ENCODE measurements around the gene KCNJ9. TPM values are rescaled to one million over a fixed set of nuclear protein-coding genes. Genes with fewer than 3 reads are reported as not detected.

Gene KCNJ9
- total and polyA plus RNA-seq, 5 donors, result not detected

DNA sequence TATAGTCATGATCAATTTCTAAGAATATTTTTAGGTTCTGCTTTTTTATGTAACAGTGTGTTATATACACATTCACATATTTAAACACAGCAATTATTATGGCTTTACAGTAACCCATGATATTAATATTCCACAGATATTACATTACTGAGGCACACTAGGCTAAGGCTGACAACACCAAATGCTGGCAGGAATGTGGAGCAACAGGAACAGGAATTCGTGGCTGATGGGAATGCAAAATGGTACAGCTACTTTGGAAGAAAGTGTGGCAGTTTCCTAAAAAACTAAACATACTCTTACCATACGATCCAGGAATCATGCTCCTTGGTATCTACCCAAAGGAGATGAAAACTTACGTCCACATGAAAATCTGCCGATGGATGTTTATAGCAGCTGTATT lies 1.9 kb upstream of the KCNJ9 start:
- ATAC-seq (no peak), DNase-seq (no peak)
- Histone ChIP-seq H3K9me3 (ENCODE audit: control insufficient read depth, low read length) (no peaks in the 10 kb centered on the region), H3K27ac (ENCODE audit: low read length) (no peak overlapping the region), H3K27me3 (ENCODE audit: control insufficient read depth, insufficient read depth) (no peaks in the 10 kb centered on the region), H3K4me1 (ENCODE audit: control insufficient read depth, insufficient read depth, low read length) (no peaks in the 10 kb centered on the region), H3K4me3 (ENCODE audit: low read length) (no peak overlapping the region)
- WGBS, result 73% methylated on average over 4 of the region's 4 CpGs
- intact Hi-C loops (cut with DNase I), result no loop called here

DNA sequence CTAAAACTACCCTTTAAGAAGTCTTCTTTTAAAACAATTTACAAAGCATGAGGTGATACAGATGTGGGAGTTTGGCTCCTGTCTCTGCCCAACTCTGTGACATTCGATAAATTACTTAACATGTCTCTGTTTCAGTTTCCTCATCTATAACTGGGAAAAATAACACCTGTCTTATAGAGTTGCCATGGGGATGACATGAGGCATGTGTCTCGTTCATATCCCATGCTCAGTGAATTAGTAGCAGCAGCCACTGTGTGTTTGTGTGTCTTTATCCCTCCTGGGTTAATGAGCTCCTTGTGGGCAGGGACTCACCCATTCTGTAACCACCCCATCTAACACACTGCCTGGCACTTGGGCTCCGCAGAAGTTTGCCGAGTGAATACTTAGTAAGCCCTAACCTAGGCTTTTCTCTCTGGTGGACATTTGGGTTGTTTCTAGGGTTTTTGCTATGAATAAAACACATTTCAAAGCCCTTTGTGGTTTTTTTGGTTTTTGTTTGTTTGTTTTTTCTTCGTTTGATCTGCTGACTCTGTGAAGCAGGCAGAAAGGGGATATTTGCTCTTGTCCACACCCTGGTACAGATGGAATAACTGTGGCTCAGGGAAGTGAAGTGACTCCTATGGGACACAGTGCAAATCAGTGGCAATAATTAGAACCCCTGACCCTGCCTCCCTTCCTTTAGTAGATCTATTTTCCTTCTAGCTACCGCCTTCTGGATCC lies 797 bp upstream of the KCNJ9 start:
- Histone ChIP-seq H3K9me3 (ENCODE audit: control insufficient read depth, low read length) (no peaks in the 10 kb centered on the region), H3K4me3 (ENCODE audit: low read length) (no peak overlapping the region), H3K27me3 (ENCODE audit: control insufficient read depth, insufficient read depth) (no peaks in the 10 kb centered on the region), H3K4me1 (ENCODE audit: control insufficient read depth, insufficient read depth, low read length) (no peaks in the 10 kb centered on the region), H3K27ac (ENCODE audit: low read length) (no peak overlapping the region)
- intact Hi-C loops (cut with DNase I), result loop anchor here in 1 of 4 donors (5.0 to 10.0 kb wide), 2 partner anchors 33 to 294 kb away; no protein-coding TSS in a partner anchor
- DNase-seq (no peak), ATAC-seq (no peak)
- WGBS, result 68% methylated on average over 6 of the region's 6 CpGs

DNA sequence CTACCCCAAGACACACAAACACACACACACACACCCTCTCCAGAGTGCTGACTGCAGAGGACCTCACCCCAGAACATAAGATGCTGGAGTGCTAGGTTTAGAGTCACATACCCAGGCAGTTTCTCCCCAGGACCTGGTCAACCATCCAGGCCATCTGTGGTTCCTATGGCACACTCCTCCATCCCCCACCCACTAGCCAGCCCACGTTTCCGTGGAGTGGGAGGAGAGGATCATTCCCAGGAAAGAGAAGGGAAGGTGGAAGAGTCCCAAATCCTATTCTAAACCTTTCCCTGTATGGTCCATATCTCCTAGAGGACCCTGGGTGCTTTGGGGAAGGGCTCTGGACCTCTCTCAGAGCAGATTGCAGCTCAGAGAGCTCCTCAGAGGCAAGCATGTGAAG lies 1.1 kb downstream of the KCNJ9 start:
- DNase-seq (no peak), ATAC-seq (no peak)
- no peaks in the 10 kb centered on the region for H3K9me3 ChIP-seq (ENCODE audit: control insufficient read depth, low read length)
- no peak overlapping the region for H3K27ac ChIP-seq (ENCODE audit: low read length)
- H3K4me1 ChIP-seq (ENCODE audit: control insufficient read depth, insufficient read depth, low read length), result no peaks in the 10 kb centered on the region
- 48% methylated on average over 2 of the region's 2 CpGs for WGBS
- no peaks in the 10 kb centered on the region for H3K27me3 ChIP-seq (ENCODE audit: control insufficient read depth, insufficient read depth)
- no peak overlapping the region for H3K4me3 ChIP-seq (ENCODE audit: low read length)
- intact Hi-C loops (cut with DNase I), result loop anchor here in 1 of 4 donors (5.0 to 10.0 kb wide), 2 partner anchors 35 to 292 kb away; no protein-coding TSS in a partner anchor

DNA sequence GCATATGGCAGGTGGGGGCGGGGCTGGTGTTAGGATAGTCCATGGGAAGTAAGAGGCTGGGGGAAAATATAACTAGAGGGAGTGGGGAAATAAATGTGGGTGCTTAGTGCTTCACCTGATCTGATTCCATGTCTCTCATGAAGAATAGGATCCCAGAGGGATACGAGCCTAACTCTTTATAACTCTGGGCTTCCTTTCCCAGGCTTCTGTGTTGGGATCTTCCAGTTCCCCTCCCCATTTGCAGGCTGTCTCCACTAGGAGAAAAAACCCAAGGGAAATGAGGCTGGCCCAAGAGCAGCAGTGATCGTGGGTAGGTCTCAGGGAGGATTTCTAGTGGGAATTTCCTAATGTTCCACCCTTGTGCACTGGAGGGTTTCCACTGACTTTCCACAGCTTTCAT lies 1.6 kb downstream of the KCNJ9 start:
- no peaks in the 10 kb centered on the region for H3K4me1 ChIP-seq (ENCODE audit: control insufficient read depth, insufficient read depth, low read length)
- no peaks in the 10 kb centered on the region for H3K9me3 ChIP-seq (ENCODE audit: control insufficient read depth, low read length)
- no peaks in the 10 kb centered on the region for H3K27me3 ChIP-seq (ENCODE audit: control insufficient read depth, insufficient read depth)
- ATAC-seq (no peak), DNase-seq (no peak)
- intact Hi-C loops (cut with DNase I), result loop anchor here in 1 of 4 donors (5.0 to 10.0 kb wide), 2 partner anchors 36 to 292 kb away; no protein-coding TSS in a partner anchor
- no peak overlapping the region for H3K27ac ChIP-seq (ENCODE audit: low read length)
- no peak overlapping the region for H3K4me3 ChIP-seq (ENCODE audit: low read length)
- 58% methylated on average over 3 of the region's 3 CpGs for WGBS

DNA sequence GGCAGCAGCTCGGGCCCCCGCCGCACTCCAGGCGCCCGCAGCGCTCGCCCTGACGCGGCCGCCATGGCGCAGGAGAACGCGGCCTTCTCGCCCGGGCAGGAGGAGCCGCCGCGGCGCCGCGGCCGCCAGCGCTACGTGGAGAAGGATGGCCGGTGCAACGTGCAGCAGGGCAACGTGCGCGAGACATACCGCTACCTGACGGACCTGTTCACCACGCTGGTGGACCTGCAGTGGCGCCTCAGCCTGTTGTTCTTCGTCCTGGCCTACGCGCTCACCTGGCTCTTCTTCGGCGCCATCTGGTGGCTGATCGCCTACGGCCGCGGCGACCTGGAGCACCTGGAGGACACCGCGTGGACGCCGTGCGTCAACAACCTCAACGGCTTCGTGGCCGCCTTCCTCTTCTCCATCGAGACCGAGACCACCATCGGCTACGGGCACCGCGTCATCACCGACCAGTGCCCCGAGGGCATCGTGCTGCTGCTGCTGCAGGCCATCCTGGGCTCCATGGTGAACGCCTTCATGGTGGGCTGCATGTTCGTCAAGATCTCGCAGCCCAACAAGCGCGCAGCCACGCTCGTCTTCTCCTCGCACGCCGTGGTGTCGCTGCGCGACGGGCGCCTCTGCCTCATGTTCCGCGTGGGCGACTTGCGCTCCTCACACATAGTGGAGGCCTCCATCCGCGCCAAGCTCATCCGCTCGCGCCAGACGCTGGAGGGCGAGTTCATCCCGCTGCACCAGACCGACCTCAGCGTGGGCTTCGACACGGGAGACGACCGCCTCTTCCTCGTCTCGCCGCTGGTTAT lies 2.8 kb downstream of the KCNJ9 start:
- no peaks in the 10 kb centered on the region for H3K27me3 ChIP-seq (ENCODE audit: control insufficient read depth, insufficient read depth)
- H3K4me3 ChIP-seq (ENCODE audit: low read length), result peak overlapping the region; percentile 12
- DNase-seq, result peak in 2 of 3 donors; percentile 86 to 90
- peak; percentile 39 to 49 for ATAC-seq
- no peak overlapping the region for H3K27ac ChIP-seq (ENCODE audit: low read length)
- no peaks in the 10 kb centered on the region for H3K4me1 ChIP-seq (ENCODE audit: control insufficient read depth, insufficient read depth, low read length)
- H3K9me3 ChIP-seq (ENCODE audit: control insufficient read depth, low read length), result no peaks in the 10 kb centered on the region
- intact Hi-C loops (cut with DNase I), result loop anchor here in 1 of 4 donors (5.0 to 10.0 kb wide), 2 partner anchors 37 to 291 kb away; no protein-coding TSS in a partner anchor
- 21% methylated on average over 96 of the region's 96 CpGs for WGBS

DNA sequence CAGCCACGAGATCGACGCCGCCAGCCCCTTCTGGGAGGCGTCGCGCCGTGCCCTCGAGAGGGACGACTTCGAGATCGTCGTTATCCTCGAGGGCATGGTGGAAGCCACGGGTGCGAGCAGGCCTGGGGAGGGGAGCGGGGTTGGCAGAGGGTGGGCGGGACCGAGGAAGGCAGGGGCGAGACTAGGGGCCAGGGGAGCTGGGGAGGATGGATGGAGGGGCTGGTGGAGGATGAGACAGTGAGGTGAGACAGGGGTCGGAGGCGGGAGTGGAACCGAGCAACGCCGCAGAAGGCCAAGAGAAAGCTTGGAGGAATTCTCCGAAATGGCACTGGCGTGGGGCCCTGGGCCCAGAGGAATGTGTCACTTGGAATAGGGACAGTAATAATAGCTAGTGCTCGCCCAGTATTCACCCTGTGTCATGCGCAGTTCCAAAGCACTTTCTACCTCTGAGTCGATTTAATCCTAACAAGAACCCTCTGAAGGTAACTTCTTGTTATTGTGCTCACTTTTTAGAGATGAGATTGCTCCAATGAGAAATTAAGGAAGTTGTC lies 3.5 kb downstream of the KCNJ9 start:
- 70% methylated on average over 30 of the region's 30 CpGs for WGBS
- intact Hi-C loops (cut with DNase I), result loop anchor here in 1 of 4 donors (5.0 to 10.0 kb wide), 2 partner anchors 38 to 290 kb away; no protein-coding TSS in a partner anchor

DNA sequence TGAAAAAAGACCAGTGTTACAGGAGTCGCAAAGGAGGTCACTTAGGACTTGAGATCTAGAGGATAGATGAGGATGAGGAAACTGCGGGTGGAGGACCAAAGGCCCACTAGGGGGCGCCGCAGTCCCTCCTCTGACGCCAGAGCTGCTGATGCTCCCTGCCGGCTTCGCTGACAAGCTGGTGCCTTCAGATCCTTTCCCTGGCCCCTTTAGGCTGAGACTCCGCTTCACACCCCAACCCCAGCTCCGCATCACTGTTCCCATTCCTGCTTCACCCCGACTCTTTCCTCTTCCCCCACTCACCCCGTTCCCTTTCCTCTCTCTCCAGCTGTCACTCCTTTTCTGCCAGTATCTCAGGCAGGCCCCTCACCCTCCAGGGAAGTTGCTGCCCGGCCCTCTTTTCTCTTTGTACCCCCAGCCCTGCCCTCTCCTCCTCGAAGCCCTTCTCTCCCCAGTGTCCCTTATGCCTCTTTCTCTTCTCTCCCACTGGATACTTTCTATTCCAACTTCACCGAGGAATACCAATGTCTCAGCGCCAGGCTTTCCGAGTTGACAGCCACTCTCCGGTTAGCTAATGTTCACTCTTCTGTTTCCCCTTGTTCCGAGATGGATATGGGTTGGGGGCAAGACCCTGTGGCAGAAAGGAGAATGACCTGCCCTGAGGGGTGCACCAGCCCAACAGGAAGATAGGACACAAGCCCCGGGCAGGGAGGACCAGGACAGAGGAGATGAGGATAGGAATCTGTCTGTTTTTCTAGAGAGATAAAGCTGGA lies 4.5 kb downstream of the KCNJ9 start:
- WGBS, result 43% methylated on average over 19 of the region's 19 CpGs
- ATAC-seq (peak; percentile 65 to 69), DNase-seq (peak; percentile 83 to 93 (median 92))
- H3K9me3 ChIP-seq (ENCODE audit: control insufficient read depth, low read length), result no peaks in the 10 kb centered on the region
- H3K27ac ChIP-seq (ENCODE audit: low read length), result peak overlapping the region; percentile 50
- H3K27me3 ChIP-seq (ENCODE audit: control insufficient read depth, insufficient read depth), result no peaks in the 10 kb centered on the region
- intact Hi-C loops (cut with DNase I), result loop anchor here in 1 of 4 donors (10.0 kb wide), 1 partner anchor 289 kb away; no protein-coding TSS in a partner anchor
- H3K4me1 ChIP-seq (ENCODE audit: control insufficient read depth, insufficient read depth, low read length), result no peaks in the 10 kb centered on the region
- H3K4me3 ChIP-seq (ENCODE audit: low read length), result no peak overlapping the region

More for the DNA sequence above, 3.5 kb downstream of the KCNJ9 start:
- Histone ChIP-seq H3K27me3 (ENCODE audit: control insufficient read depth, insufficient read depth) (no peaks in the 10 kb centered on the region), H3K27ac (ENCODE audit: low read length) (no peak overlapping the region), H3K4me3 (ENCODE audit: low read length) (no peak overlapping the region), H3K4me1 (ENCODE audit: control insufficient read depth, insufficient read depth, low read length) (no peaks in the 10 kb centered on the region), H3K9me3 (ENCODE audit: control insufficient read depth, low read length) (no peaks in the 10 kb centered on the region)
- DNase-seq (no peak), ATAC-seq (peak in 1 of 2 donors; percentile 5)

DNA sequence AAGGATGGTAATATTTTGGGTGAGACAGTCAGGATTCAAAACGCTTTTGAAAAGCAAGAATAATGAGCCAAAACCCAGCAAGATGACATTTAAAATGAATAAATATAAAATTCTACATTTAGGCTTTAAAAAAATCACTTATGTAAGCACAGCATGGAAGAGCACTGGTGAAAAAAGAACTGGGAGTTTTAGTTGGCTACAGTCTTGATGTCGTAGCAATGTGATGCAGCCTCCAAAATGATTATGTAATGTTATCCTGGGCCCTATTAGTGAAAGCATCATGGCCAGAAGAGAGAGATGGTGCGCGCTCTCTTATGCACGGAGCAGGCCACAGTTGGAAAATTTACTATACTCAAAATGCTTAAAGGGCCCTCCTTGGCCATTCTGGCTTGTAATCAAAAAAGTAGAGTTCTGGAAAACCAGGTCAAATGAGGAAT lies 5.1 kb downstream of the KCNJ9 start:
- H3K9me3 ChIP-seq (ENCODE audit: control insufficient read depth, low read length), result no peaks in the 10 kb centered on the region
- H3K4me3 ChIP-seq (ENCODE audit: low read length), result no peak overlapping the region
- 63% methylated on average over 5 of the region's 5 CpGs for WGBS
- no peaks in the 10 kb centered on the region for H3K27me3 ChIP-seq (ENCODE audit: control insufficient read depth, insufficient read depth)
- ATAC-seq (peak; percentile 17 to 45), DNase-seq (no peak)
- intact Hi-C loops (cut with DNase I), result loop anchor here in 1 of 4 donors (10.0 kb wide), 1 partner anchor 288 kb away; no protein-coding TSS in a partner anchor
- no peaks in the 10 kb centered on the region for H3K4me1 ChIP-seq (ENCODE audit: control insufficient read depth, insufficient read depth, low read length)
- no peak overlapping the region for H3K27ac ChIP-seq (ENCODE audit: low read length)

DNA sequence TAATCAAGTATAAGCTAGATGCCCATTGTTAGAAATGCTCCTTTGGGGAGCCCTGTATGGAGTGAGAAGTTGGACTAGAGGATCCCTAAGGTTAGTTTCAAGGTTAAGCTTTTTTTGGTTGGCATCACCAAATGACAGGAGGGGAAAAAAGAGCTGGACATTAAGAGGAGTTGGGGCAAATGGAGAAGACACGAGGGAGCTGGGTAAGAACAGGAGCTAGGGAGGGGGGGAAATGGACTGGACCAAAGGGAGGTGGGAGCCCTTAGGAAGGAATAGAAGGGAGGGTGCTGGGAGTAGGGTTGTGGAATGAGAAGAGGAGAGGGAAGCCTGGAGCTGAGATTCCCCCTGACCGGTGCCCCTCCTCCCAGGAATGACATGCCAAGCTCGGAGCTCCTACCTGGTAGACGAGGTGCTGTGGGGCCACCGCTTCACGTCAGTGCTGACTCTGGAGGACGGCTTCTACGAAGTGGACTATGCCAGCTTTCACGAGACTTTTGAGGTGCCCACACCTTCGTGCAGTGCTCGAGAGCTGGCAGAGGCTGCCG lies 5.9 kb downstream of the KCNJ9 start:
- WGBS, result 97% methylated on average over 12 of the region's 12 CpGs
- Histone ChIP-seq H3K4me3 (ENCODE audit: low read length) (no peak overlapping the region), H3K9me3 (ENCODE audit: control insufficient read depth, low read length) (no peaks in the 10 kb centered on the region), H3K27me3 (ENCODE audit: control insufficient read depth, insufficient read depth) (no peaks in the 10 kb centered on the region), H3K27ac (ENCODE audit: low read length) (no peak overlapping the region), H3K4me1 (ENCODE audit: control insufficient read depth, insufficient read depth, low read length) (no peaks in the 10 kb centered on the region)
- DNase-seq, result no peak
- intact Hi-C loops (cut with DNase I), result loop anchor here in 1 of 4 donors (10.0 kb wide), 1 partner anchor 288 kb away; no protein-coding TSS in a partner anchor
- ATAC-seq, result no peak

DNA sequence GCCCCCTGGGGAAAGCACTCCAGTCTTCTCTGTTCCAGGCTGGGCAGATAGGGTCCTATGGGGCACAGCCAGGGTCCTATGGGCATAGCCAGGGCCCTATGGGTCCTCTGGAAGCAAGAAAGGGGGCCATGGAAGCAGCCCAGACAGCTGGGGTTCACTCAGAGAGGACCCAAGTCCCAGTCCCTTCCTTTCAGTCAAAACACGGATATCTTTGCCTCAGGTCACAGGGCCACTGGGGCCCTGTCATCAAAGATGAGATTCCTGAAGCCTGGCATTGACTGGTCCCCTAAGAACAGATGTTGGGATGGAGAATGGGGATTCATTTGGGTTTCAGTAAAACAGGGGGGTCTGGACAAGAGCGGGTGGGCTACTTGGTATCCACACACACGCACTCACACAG lies 8.5 kb downstream of the KCNJ9 start:
- ATAC-seq (no peak), DNase-seq (no peak)
- no peaks in the 10 kb centered on the region for H3K27me3 ChIP-seq (ENCODE audit: control insufficient read depth, insufficient read depth)
- H3K4me1 ChIP-seq (ENCODE audit: control insufficient read depth, insufficient read depth, low read length), result no peaks in the 10 kb centered on the region
- H3K4me3 ChIP-seq (ENCODE audit: low read length), result no peak overlapping the region
- 77% methylated on average over 3 of the region's 3 CpGs for WGBS
- H3K27ac ChIP-seq (ENCODE audit: low read length), result no peak overlapping the region
- H3K9me3 ChIP-seq (ENCODE audit: control insufficient read depth, low read length), result no peaks in the 10 kb centered on the region
- intact Hi-C loops (cut with DNase I), result loop anchor here in 2 of 4 donors (10.0 kb wide), 1 partner anchor 285 kb away; no protein-coding TSS in a partner anchor
